ENCODE data around the gene DIP2C.
"Not testable (repeated sequence)": the region's sequence is repeated elsewhere in the genome, so short reads cannot be mapped to it uniquely, and the experiment has no call there.

DIP2C gene

GRCh38 chr10:517241-517830, 172.1 kb downstream of the DIP2C start:
- no peak for DNase-seq (ENCODE audit: low spot score)

GRCh38 chr10:516764-517163, 172.7 kb downstream of the DIP2C start:
- no peak for DNase-seq (ENCODE audit: low spot score)

GRCh38 chr10:515674-516073, 173.8 kb downstream of the DIP2C start:
- no peak for DNase-seq (ENCODE audit: low spot score)

GRCh38 chr10:514137-514671, 175.3 kb downstream of the DIP2C start:
- DNase-seq (ENCODE audit: low spot score), result no peak

- no peak for DNase-seq (ENCODE audit: low spot score)
Measured at GRCh38 chr10:513393-513792, 176.1 kb downstream of the DIP2C start.

GRCh38 chr10:512661-513060, 176.8 kb downstream of the DIP2C start:
- DNase-seq (ENCODE audit: low spot score), result not testable (repeated sequence)

- no peak for DNase-seq (ENCODE audit: low spot score)
Measured at GRCh38 chr10:511849-512191, 177.6 kb downstream of the DIP2C start.

- peak; percentile 88 for DNase-seq (ENCODE audit: low spot score)
Measured at GRCh38 chr10:511101-511848, 178.2 kb downstream of the DIP2C start.

- DNase-seq (ENCODE audit: low spot score), result no peak
Measured at GRCh38 chr10:510415-510881, 179.0 kb downstream of the DIP2C start.

- no peak for DNase-seq (ENCODE audit: low spot score)
Measured at GRCh38 chr10:509361-510102, 179.9 kb downstream of the DIP2C start.

- no peak for DNase-seq (ENCODE audit: low spot score)
Measured at GRCh38 chr10:508726-509125, 180.7 kb downstream of the DIP2C start.

GRCh38 chr10:507908-508444, 181.5 kb downstream of the DIP2C start:
- no peak for DNase-seq (ENCODE audit: low spot score)

GRCh38 chr10:507355-507699, 182.1 kb downstream of the DIP2C start:
- DNase-seq (ENCODE audit: low spot score), result no peak

GRCh38 chr10:506451-507354, 182.8 kb downstream of the DIP2C start:
- DNase-seq (ENCODE audit: low spot score), result no peak

- no peak for DNase-seq (ENCODE audit: low spot score)
Measured at GRCh38 chr10:505419-505818, 184.0 kb downstream of the DIP2C start.

GRCh38 chr10:504806-505205, 184.7 kb downstream of the DIP2C start:
- DNase-seq (ENCODE audit: low spot score), result no peak

- no peak for DNase-seq (ENCODE audit: low spot score)
Measured at GRCh38 chr10:504121-504611, 185.3 kb downstream of the DIP2C start.

- no peak for DNase-seq (ENCODE audit: low spot score)
Measured at GRCh38 chr10:501596-501995, 187.9 kb downstream of the DIP2C start.

- peak; percentile 30 for DNase-seq (ENCODE audit: low spot score)
Measured at GRCh38 chr10:500876-501275, 188.6 kb downstream of the DIP2C start.

GRCh38 chr10:499991-500390, 189.5 kb downstream of the DIP2C start:
- no peak for DNase-seq (ENCODE audit: low spot score)

- DNase-seq (ENCODE audit: low spot score), result no peak
Measured at GRCh38 chr10:498760-499435, 190.6 kb downstream of the DIP2C start.
